SU-DHL-6 (cell line): ENCODE results near the gene C3orf18.

Experiments
- CTCF ChIP-seq: fragments of 200-600 bp; sonication (generic); IDR thresholded peaks from one replicate; pipeline ENCODE4 v1.5.1; 2017; ENCODE audit warnings: antibody characterized with exemption, mild to moderate bottlenecking, low read length, moderate library complexity; ENCODE audit not compliant: insufficient read depth, poor library complexity, severe bottlenecking
- EZH2phosphoT487 ChIP-seq: fragments of 200-600 bp; sonication (generic), shearing (Covaris generic); conservative IDR thresholded peaks from 2 replicates; pipeline ENCODE4 v1.6.1; 2018; ENCODE audit warnings: mild to moderate bottlenecking, antibody characterized with exemption, low read length, moderate library complexity, mixed read lengths

DNA sequence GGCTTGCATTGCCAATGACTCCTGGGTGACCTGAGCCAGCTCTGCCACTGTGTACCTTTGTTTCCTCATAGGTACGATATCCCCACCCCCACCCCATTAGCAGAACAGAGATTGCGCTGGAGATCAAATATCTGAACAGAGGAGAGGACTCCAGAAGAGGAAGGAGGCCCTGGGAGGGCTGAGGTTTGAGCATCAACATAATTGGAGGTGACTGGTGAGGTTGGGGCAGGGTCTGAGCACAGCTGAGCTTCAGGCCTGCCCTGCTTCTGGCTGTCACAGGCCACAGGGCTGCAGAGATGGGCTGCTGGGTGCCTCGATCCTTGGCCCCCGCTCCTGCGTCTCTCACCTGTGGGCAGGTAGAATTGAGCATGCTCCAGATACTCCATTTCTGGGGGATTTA lies 42.8 kb downstream of the C3orf18 start:
- TF ChIP-seq CTCF = no peak
- no peak for TF ChIP-seq EZH2phosphoT487
